ENCODE results near the gene ADD1. TPM values are rescaled to one million over a fixed set of nuclear protein-coding genes. Genes with fewer than 3 reads are reported as not detected.

Gene ADD1
- total RNA-seq, 4 donors from 2014 or later, result 144 to 273 (median 203) TPM

- TF ChIP-seq, protein P1, sequence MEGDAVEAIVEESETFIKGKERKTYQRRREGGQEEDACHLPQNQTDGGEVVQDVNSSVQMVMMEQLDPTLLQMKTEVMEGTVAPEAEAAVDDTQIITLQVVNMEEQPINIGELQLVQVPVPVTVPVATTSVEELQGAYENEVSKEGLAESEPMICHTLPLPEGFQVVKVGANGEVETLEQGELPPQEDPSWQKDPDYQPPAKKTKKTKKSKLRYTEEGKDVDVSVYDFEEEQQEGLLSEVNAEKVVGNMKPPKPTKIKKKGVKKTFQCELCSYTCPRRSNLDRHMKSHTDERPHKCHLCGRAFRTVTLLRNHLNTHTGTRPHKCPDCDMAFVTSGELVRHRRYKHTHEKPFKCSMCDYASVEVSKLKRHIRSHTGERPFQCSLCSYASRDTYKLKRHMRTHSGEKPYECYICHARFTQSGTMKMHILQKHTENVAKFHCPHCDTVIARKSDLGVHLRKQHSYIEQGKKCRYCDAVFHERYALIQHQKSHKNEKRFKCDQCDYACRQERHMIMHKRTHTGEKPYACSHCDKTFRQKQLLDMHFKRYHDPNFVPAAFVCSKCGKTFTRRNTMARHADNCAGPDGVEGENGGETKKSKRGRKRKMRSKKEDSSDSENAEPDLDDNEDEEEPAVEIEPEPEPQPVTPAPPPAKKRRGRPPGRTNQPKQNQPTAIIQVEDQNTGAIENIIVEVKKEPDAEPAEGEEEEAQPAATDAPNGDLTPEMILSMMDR (IDR thresholded peaks at IDR 0.05; ENCODE audit: low read depth), result no peak
Observed at GRCh38 chr4:2819244-2820215, 24.1 kb upstream of the ADD1 start.

- TF ChIP-seq, protein P1 (IDR thresholded peaks at IDR 0.05; ENCODE audit: low read depth), result no peak
Observed at GRCh38 chr4:2820216-2820982, 23.2 kb upstream of the ADD1 start.

GRCh38 chr4:2822461-2823300, 21.0 kb upstream of the ADD1 start:
- TF ChIP-seq, protein P1 (IDR thresholded peaks at IDR 0.05; ENCODE audit: low read depth), result no peak

- TF ChIP-seq, protein P1 (IDR thresholded peaks at IDR 0.05; ENCODE audit: low read depth), result no peak
Observed at GRCh38 chr4:2823301-2823670, 20.4 kb upstream of the ADD1 start.

DNA sequence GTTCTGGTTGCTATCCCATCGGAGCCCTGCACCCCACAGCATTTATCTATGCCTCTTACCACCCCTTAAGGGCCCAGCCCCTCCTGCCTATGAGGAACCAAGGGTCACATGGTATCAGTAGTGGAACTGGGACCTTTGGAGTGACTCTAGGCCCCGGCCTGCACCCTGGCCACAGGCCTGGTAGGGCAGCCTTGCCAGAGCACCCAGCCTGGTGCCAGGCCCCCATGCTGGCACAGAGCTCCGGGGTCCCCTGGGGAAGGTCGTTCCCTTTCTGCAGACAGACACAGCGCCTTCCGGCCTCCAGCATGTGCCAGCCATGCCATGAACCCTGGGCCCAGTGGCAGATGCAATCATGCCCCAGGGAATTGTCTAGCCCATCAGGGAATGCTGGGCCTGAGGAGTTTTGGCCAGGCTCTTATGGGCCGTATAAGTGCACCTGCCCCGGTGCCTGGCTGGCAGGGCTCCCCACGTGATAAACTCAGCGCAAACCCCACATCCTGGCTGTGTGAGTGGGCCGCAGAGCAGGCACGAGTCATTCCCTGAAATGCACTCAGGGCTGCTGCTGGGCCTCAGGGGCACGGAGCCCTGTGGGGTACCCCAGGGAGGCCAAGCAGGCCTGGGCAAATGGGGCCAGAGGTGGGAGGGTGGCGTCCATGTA, 19.8 kb upstream of the ADD1 start:
- TF ChIP-seq, protein P1 (IDR thresholded peaks at IDR 0.05; ENCODE audit: low read depth), result no peak

- TF ChIP-seq, protein P1 (IDR thresholded peaks at IDR 0.05; ENCODE audit: low read depth), result no peak
Observed at GRCh38 chr4:2824329-2824835, 19.3 kb upstream of the ADD1 start.
